Spleen (tissue), 3 donors: Measurements from ENCODE around the gene HSD17B1.

Source experiments
- POLR2A ChIP-seq, 3 donors: fragments of 450-650 bp; IDR thresholded peaks; one replicate each; pipeline ENCODE4 v1.5.1; 2017; ENCODE audit warnings: antibody characterized with exemption in 3 of 3, mild to moderate bottlenecking in 1 of 3
- POLR2AphosphoS5 ChIP-seq, 3 donors: sonication (generic); formaldehyde crosslinking; IDR thresholded peaks; one replicate each; pipeline ENCODE4 v1.5.1; 2017; ENCODE audit warnings: antibody characterized with exemption in 3 of 3

- TF ChIP-seq POLR2AphosphoS5 (IDR thresholded peaks at IDR 0.05) (peak in 1 of 3 donors; percentile 13), POLR2A (IDR thresholded peaks at IDR 0.05) (no peak)
Measured at GRCh38 chr17:42509409-42509808, 43.3 kb upstream of the HSD17B1 start.
